Retinal pigment epithelial cell (primary cell): ENCODE measurements around the gene EPN3.

Source experiments
- DNase-seq: peaks from one replicate; pipeline ENCODE4 v3.0.0-alpha.2; 2010; ENCODE audit warnings: low read depth
- H3K4me3 ChIP-seq: 2 replicates; pipeline ENCODE4 v1.5.1; 2011; ENCODE audit warnings: mild to moderate bottlenecking, low read length, control low read depth, moderate library complexity
- TF ChIP-seq, protein P1 (sequence below): conservative IDR thresholded peaks from 2 replicates; pipeline ENCODE4 v1.5.1; 2011; ENCODE audit warnings: low read depth, low read length, control low read depth, inconsistent platforms

EPN3 gene

DNA sequence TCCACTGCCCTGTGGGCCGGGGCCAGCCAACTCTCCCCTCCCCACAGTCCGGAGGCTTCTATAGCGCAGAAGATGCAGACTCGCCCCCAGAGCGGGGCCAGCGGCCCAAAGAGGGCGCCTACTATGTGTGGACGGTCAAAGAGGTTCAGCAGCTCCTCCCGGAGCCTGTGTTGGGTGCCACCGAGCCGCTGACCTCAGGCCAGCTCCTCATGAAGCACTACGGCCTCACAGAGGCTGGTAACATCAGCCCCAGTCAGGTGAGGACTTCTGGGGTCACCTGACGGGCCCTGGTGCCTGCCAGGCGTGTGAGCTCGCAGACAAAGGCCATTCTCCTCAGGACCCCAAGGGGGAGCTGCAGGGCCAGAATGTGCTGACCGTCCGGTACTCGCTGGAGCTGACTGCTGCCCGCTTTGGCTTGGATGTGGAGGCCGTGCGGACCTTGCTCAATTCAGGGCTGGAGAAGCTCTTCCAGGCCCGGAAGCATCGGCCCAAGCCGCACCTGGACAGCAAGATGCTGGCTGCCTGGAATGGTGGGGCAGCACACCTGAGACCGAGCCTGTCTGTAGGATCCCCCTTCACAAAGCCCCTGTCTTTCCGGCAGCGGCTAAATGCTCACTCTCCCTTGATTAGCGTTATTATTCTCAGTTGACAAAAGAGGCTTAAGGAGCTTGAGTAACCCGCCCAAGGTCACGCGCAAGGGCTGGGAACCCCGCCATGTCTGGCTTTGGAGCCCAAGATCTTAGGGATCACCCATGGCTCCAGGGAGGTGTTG is 18.3 kb downstream of the EPN3 start:
- TF ChIP-seq, protein P1, sequence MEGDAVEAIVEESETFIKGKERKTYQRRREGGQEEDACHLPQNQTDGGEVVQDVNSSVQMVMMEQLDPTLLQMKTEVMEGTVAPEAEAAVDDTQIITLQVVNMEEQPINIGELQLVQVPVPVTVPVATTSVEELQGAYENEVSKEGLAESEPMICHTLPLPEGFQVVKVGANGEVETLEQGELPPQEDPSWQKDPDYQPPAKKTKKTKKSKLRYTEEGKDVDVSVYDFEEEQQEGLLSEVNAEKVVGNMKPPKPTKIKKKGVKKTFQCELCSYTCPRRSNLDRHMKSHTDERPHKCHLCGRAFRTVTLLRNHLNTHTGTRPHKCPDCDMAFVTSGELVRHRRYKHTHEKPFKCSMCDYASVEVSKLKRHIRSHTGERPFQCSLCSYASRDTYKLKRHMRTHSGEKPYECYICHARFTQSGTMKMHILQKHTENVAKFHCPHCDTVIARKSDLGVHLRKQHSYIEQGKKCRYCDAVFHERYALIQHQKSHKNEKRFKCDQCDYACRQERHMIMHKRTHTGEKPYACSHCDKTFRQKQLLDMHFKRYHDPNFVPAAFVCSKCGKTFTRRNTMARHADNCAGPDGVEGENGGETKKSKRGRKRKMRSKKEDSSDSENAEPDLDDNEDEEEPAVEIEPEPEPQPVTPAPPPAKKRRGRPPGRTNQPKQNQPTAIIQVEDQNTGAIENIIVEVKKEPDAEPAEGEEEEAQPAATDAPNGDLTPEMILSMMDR: peak; percentile 93
- DNase-seq: peak; percentile 81
- no peak overlapping the region for H3K4me3 ChIP-seq

DNA sequence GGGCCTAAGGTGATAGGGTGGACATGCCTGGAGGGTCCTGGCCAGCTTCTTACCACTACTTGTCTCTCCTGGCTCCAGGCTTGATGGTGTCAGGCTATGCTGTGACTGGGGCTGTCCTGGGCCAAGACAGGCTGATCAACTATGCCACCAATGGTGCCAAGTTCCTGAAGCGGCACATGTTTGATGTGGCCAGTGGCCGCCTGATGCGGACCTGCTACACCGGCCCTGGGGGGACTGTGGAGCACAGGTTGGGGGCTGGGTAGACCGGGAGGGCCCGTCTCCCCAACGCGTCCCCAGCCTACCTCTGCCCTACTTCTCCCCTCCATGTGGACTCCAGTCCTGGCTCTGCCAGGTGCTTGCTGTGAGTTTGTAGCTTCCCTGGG is 18.9 kb downstream of the EPN3 start:
- TF ChIP-seq, protein P1: no peak
- DNase-seq: no peak
- no peak overlapping the region for H3K4me3 ChIP-seq

DNA sequence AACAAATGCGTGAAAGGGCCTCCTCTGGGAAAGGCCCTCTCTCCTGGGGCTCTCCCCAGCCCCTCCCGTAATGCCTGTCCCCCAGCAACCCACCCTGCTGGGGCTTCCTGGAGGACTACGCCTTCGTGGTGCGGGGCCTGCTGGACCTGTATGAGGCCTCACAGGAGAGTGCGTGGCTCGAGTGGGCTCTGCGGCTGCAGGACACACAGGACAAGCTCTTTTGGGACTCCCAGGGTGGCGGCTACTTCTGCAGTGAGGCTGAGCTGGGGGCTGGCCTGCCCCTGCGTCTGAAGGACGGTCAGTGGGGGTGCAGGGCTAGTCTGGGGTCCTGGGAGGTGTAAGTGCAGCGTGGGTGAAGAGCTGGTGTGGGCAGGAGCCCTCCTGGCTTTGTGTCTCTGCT is 19.3 kb downstream of the EPN3 start:
- H3K4me3 ChIP-seq: no peak overlapping the region
- DNase-seq: no peak
- TF ChIP-seq, protein P1: no peak

DNA sequence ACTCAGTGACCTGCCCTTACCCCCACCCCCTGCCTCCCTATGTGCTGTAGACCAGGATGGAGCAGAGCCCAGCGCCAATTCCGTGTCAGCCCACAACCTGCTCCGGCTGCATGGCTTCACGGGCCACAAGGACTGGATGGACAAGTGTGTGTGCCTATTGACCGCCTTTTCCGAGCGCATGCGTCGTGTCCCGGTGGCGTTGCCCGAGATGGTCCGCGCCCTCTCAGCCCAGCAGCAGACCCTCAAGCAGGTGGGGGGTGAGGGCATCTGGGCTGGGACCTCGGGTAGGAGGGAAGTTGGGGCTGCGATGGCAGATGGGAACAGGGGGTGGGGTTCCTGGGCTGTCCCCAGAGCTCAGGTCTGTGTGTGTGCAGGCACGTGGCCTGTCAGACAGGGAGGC is 21.7 kb downstream of the EPN3 start:
- no peak overlapping the region for H3K4me3 ChIP-seq
- TF ChIP-seq, protein P1: no peak

DNA sequence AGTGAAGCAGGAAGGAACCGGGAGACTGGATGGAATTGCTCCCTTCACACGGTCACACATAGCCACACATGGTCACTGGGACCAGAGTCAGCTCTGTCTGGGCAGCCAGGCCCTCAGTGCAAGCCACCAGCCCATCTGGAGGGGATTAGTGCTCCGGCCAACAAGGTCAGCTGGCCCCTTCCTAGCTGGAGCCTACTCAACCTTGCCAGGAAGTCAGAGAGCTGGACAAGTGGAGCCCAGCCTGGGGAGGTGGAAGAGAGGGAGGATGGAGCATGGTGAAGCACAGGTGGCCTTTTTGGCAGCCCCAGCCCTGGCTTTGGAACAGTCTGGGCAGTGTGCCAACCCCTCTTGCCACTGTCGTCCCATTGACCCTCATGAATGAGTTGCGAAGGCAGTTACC is 24.3 kb downstream of the EPN3 start:
- no peak for DNase-seq

More for the DNA sequence above, 21.7 kb downstream of the EPN3 start:
- DNase-seq: no peak

DNA sequence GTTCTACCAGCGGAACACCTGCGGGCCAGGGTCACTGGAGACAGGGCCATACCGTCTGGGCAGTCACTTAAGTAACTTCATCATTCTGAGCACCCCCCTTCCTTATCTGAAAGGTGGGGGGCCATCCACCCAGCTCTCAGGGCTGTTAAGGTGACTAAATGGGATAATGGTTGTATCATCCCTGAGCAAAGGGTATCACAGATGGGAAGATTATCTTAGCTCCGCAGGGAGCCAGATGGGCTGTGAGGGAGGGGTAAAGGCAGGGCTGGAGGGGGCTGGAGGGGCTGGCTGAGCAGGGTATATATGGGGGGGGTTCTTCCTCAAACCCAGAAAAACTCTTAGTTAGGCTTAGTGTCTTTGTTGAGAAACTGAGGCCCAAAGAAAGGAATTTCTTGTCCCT is 25.1 kb downstream of the EPN3 start:
- DNase-seq: no peak
- TF ChIP-seq, protein P1: no peak
- no peak overlapping the region for H3K4me3 ChIP-seq

More for the DNA sequence above, 24.3 kb downstream of the EPN3 start:
- TF ChIP-seq, protein P1: no peak
- H3K4me3 ChIP-seq: no peak overlapping the region

DNA sequence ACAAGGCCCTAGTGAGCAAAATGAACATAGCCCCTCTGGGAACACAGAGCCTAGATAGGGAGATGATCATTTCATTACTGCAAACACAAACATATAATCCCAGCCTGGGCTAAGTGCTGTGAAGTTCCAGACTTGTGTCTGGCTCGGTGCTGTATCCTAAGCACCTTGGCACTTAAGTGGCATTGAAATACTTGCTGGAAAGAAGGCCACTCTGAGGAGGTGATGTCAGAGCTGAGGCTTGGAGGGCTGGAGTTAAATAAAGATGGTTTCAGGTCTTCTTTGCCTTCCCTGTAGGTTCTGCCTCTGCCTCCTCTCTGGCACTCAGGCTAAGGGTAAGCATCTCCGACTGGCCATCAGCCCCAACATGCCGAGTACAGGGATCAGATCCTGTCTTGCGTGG is 25.6 kb downstream of the EPN3 start:
- no peak for DNase-seq
- TF ChIP-seq, protein P1: no peak
- no peak overlapping the region for H3K4me3 ChIP-seq
